Fibroblast of mammary gland (primary cell): ENCODE data around the gene TVP23C.
A peak's percentile ranks its signal among the peaks of the same experiment; 100 is the strongest.
"Not testable (repeated sequence)": the region's sequence is repeated elsewhere in the genome, so short reads cannot be mapped to it uniquely, and the experiment has no call there.

Experiments used
- DNase-seq: peaks from one replicate; pipeline ENCODE4 v3.0.0-alpha.2; 2010; ENCODE audit warnings: low read depth
- H3K4me3 ChIP-seq: 2 replicates; pipeline ENCODE4 v1.5.1; 2011; ENCODE audit warnings: low read depth, mild to moderate bottlenecking, low read length, moderate library complexity; ENCODE audit not compliant: control insufficient read depth

TVP23C gene

DNA sequence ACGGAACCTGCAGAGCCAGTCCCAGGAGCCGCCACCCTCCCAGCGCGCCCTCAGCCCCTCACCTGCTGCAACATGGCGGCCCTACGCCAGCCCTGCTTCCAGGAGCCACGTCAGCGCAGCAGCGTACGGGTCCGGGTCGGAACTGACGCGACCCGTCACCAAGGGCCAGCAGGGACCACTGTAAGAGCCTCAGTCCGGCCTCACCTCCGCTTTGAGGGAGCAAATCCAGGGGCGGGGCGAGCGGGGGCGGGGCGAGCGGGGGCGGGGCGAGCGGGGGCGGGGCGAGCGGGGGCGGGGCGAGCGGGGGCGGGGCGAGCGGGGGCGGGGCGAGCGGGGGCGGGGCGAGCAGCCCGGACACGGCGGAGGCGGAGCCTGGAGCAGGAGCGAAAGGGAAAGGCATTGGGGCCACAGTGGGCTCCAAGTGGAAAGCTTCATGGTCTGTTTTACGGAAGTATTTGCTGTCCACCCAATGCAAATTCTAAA lies at the start of gene TVP23C:
Gene TVP23C (minus strand): TSS at position 109 of the 483 bp plus-strand sequence. CDS start 35 bp downstream, at position 74.
- peak; percentile 61 for DNase-seq
- peak within 1 kb of the TSS; percentile 64 for H3K4me3 ChIP-seq

DNA sequence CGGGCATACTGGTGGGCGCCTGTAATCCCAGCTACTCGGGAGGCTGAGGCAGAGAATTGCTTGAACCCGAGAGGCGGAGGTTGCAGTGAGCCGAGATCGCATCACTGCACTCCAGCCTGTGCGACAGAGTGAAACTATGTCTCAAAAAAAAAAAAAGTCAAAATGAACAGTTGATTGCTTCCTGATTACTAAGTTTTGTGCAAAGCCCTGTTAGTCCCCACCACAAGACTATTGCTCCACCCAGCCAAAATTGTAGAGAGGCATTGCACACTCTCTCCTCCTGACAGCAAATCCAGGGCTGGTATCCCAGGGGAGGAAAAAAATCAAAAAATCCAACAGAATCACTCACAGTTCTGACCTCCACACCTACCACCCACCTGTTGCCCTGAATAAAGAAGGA lies 29.7 kb upstream of the TVP23C start:
- not testable (repeated sequence) for DNase-seq

DNA sequence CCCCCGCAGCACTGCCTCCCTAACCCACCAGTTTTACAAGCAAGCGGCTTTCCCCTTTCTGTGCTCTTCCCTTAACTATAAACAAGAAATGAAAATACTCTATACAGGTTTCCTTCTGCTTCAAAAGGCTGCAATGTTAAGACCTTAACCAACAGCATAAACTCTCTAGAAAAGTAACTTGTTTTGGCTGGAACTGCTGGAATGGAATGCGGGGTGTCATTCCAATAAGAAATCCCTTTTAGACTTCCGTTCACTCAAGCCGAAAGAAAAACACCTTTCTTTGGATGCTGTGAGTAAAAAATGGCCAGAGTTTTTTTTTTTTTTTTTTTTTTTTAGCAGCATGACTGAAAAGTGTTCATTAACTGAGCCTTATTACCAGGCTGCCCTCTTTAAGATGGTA lies 28.7 kb upstream of the TVP23C start:
- not testable (repeated sequence) for H3K4me3 ChIP-seq, DNase-seq

More for the DNA sequence above, 29.7 kb upstream of the TVP23C start:
- H3K4me3 ChIP-seq: not testable (repeated sequence)

DNA sequence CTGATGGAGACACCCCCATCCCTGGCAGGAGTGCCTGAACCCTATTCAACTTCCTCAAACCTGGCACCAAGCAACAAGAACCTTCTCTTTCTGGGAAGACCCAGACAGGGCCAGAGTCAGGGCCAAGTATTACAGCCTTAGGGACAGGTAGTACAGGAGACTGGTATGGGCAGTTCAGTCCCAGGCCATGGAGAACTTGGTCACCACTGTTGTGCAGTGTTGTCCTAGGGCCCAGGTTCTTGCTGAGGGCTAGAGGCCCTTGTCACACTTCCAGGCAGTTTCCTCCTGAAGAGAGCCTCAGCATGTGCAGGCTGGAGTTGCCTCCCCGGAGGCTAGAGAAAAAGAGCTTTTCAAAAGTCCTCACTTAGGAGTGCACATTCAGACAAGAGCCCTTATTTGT lies 27.6 kb upstream of the TVP23C start:
- not testable (repeated sequence) for H3K4me3 ChIP-seq, DNase-seq

DNA sequence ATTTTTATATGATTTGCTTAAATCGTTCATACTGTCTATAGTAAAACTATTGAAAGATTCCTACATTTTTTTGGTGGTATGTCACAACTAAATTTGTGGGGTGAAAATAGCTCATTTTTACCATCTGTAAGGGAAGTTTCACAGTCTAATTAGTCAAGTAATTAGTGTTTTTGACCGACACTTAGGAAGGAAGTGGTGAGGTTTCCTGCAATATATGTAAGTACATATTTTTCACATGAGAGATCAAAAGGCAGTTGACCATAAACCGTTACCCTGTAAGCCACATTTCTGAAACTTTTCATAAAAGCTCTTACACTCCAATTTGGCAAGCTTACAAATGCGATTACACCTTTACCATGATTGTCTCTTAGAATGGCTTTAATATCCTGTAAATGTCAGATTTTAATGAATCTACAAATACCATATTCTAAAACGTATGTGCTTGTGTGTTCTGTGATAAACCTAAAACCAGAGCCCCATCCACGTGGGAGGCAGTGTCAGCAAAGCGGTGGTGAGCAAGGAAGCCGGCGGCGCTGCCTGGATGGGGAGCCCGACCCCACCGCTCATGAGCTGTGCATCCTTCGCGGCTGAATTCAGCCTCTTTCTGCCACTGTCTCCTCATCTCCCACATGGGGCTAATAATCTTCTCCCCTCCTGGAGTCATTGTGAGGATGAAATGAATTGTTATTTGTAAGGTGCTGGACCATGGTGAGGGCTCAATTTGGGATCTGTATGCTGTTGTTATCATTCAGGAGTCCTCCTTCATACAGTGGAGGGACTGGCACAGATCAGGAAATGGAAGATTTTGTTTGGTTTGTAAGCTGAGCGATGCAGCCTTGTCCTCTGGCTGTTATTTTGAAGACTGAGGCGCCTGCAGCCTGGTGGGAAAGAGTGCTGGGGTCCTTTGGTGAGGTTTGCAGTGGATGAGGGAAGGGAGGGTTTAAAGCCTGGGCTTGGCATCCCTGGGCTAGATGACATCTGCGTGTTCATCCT lies 26.6 kb upstream of the TVP23C start:
- not testable (repeated sequence) for H3K4me3 ChIP-seq, DNase-seq

DNA sequence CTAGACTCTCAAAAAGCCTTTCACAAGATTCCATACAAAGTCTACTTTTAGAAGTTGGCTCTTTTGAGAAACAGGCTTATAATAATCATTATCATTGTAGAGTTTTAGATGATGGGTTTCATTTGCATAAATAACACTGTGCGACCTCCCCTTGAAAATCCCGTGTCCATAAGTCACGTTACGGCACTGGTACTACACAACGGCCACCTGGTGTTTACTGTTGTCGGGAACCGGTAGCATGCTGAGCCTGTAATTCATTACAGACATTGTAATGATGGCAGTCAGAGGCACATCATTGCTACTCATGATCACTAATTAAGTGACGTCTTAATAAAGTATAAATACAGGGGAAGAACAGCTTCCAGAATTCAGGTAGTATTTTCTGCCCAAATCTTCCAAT lies 24.7 kb upstream of the TVP23C start:
- not testable (repeated sequence) for DNase-seq, H3K4me3 ChIP-seq

DNA sequence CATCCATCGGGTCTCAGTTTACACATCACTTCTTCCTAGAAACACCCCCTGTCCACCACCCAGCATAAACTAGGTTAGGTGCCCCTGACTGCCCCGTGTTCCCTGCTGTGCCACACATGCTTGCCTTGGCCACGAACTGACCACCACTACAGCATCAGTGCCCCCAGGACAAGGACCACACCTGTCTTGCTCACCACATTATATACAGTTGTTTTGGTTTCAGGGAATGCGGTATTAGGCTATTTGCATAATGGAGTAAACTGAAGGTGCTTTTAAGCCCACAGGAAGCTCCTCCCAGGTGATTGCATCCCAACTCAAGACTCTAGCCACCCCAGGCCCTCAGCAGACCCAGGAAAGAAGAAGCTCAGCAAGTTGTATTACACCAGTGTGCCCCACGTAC lies 20.0 kb upstream of the TVP23C start:
- not testable (repeated sequence) for H3K4me3 ChIP-seq

DNA sequence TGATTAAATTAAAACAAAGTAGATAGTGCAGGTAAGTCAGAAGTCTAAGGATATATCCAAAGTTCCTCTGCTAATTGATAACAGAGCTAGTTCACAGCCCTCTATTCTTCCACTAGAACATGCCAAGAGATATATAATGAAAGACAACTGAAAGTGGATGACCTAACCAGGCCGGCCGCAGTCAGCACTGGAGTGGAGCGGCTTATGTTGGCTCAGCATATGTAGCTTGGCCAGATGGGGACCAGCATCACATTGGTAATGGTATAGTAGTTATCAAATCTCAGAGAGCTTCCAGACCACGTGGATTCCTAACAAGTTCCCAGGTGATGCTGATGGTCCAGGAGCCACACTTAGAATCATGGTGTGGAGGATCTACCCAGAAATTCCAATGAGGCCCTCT lies 18.2 kb upstream of the TVP23C start:
- not testable (repeated sequence) for DNase-seq, H3K4me3 ChIP-seq

More for the DNA sequence above, 20.0 kb upstream of the TVP23C start:
- DNase-seq: not testable (repeated sequence)

DNA sequence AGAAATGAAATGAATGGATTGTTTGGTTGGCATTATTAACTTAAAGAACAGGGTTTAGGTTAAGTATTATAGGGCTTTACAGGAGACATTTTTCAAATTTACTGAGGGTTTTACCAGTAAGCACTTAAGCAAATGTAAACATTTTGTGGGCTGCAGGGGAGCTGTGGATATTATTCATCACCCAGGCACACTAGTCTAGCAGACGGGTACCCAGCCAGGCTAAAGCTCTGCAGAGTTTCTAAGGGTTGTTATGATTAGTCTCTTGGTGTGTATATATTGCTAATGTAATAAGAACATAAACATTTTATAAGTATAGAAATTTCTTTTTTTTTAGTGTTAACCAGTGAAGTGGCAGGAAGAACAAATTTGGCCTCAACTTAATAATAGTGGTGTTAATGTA lies 13.6 kb upstream of the TVP23C start:
- not testable (repeated sequence) for H3K4me3 ChIP-seq, DNase-seq

DNA sequence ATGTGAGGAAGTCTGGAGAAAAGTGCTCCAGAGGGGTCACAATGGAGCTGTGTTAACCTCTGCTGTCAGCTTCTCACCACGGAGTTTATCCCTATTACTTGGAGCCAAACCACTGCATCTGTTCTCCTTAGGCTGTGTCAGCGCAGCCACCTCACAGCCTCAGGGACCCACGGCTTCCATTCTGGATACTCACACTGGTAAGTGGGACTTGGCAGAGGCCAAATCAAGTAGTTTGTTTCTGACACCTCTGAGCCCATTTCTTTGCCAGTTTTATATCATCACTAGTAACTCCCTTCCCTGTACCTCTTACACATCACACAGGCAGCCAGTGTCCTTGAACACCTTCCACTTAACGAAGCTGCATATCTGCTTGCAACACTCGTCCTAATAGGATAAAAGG lies 11.4 kb upstream of the TVP23C start:
- DNase-seq, H3K4me3 ChIP-seq: not testable (repeated sequence)

DNA sequence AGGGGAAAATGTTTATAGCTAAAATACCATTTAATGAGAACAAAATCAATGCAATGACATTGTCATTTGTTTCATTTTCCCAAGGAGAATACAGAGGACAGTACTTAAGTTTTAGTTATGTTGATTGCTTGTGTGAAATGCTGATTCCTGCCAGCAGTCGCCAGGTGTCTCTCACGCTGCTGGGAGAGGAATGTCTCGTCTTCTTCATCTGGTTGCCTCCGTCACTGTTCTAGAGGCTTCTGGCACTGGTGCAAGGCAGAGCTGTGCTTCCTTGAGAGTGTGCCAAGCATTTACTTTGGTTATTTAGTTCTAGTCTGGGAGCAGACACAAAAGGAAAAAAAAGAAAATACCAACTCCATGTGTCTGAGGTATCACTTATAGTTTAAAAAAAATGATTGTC lies 10.6 kb upstream of the TVP23C start:
- H3K4me3 ChIP-seq, DNase-seq: not testable (repeated sequence)

DNA sequence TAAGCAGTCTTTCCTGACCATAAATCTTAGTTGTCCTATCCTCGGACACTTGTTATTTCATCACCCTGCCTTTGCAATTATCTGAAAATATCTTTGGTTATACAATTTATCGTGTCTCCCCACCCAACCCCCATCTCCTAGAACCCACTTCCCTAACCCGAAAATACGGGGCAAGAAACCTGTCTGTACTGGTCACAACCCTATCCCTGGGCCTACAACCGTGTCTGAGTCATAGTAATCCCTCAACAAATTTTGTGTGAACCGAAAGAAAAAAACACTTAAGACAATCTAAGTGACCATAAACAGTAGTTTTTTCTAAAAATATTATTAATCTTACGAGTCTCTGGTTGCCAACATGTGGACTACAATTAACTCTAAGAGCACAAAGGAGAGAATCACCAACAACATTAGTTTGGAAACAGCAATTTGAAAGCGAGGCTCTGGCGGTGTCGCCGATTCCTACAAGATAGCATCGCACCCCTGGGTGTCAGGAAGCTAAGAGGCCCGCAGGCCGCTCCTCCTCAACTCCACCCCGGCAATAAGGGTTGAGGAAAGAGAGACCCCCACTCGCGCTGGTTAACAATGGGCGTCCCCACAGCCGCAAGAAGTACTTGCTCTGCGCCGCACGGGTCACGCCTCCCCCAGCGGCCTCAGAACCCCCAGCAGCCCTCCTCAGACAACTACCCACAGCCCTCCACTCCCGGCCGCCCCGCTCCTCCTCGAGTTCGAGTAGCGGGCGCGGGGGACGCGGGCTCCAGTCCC lies 489 bp downstream of the TVP23C start:
- not testable (repeated sequence) for DNase-seq
- peak overlapping the region; percentile 64 for H3K4me3 ChIP-seq

DNA sequence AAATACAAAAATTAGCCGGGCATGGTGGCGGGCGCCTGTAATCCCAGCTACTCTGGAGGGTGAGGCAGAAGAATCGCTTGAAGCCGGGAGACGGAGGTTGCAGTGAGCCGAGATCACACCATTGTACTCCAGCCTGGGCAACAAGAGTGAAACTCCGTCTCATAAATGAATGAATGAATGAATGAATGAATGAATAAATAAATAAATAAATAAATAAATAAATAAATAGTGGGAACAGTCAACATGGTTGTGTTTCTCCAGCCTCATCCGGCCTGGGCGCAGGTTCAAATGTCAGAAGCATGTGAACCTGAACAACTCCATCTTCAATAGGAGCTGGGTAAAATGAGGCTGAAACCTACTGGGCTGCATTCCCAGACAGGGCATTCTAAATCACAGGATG lies 1.8 kb downstream of the TVP23C start:
- not testable (repeated sequence) for H3K4me3 ChIP-seq, DNase-seq

DNA sequence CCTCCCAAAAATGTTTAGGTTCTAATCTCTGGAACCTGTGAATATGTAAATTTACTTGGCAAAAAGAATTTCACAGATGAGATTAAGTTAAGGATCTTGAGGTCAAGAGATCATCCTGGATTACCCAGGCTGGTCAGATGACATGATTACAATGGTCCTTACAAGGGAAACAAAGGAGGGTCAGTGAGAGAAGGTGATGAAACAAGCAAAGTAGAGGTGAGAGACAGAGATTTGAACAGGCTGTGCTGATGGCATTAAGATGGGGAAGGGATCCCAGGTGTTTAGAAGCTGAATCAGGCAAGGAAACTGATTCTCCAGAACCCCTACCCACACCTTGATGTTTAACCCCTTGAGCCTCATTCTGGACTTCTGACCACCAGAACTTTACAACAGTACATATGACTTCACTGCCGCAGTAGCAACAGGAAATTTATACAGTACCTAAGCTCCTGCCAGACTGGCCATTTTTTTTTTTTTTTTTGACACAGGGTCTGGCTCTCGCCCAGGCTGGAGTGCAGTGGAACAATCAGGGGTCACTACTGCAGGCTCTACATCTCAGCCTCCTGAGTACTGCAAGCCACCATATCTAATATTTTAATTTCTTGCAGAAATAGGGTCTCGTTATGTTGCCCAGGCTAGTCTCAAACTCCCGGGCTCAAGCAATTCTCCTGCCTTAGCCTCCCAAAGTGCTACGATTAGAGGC lies 4.7 kb downstream of the TVP23C start:
- H3K4me3 ChIP-seq, DNase-seq: not testable (repeated sequence)

DNA sequence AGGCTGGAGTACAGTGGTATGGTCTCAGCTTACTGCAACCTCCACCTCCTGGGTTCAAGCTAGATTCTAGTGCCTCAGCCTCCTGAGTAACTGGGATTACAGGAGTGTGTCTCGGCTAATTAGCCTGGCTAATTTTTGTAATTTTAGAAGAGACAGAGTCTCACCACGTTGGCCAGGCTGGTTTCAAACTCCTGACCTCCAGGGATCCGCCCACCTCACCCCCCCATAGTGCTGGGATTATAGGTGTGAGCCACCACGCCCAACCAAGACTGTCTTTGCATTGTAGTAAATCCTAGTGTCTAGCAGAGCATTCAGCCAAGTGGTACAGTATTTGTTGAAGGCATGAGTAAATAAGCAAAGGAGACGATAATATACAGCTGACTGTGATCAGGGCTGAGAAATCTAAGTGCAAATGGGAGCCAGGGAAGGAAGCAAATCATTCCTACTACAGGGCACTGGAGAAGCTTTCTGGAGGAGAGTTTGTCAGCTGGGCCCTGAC lies 5.9 kb downstream of the TVP23C start:
- H3K4me3 ChIP-seq, DNase-seq: not testable (repeated sequence)

DNA sequence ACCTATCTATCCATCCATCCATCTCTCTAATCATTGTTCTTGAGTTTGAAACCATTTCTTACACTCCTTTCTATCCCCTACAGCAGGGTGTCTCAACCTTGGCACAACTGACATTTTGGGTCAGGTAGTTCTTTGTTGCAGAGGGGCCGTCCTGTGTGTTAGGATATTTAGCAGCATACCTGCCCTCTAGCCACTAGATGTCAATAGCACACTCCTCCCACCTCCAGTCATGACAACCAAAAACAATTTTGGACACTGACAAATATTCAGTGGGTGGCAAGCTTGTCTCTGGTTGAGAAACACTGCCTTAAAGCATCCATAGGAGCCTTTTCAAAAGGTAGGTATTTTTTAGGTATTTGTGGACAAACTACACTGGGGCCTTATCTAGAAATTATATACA lies 10.4 kb downstream of the TVP23C start:
- not testable (repeated sequence) for DNase-seq, H3K4me3 ChIP-seq

DNA sequence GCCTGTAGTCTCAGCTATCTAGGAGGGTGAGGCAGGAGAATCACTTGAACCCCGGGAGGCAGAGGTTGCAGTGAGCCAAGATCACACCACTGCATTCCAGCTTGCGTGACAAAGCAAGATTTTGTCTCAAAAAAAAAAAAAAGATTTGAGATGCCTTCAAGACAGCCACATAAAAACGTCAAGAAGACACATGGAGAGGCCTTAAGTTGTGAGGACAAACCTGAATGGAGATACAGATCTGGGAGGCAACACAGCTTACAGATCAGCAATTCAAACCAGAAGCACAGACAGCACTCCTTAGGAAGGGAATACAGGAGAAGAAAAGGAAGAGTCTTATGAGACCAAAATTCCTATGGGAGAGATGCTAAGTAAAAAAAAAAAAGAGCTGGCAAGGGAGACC lies 13.7 kb downstream of the TVP23C start:
- not testable (repeated sequence) for DNase-seq, H3K4me3 ChIP-seq

DNA sequence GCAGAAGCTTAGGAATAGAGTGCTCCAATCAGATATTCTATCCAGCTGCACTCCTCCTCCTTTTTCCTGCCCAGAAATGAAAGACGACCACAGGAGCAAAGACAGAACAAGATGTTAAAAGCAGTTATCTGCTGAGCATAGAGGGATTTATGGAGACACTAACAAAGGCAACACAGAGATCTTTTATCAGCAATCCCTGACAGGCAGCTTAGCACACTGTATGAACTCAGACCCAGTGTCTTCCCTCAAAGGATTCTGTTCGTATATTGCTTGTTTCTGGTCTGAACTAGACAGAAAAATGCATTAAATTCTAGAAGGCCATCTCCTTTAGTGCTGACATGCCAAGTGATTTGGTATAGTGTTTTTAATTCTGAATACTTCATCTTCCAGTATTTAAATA lies 16.7 kb downstream of the TVP23C start:
- DNase-seq: not testable (repeated sequence)

More for the DNA sequence above, 16.7 kb downstream of the TVP23C start:
- not testable (repeated sequence) for H3K4me3 ChIP-seq
